Non-pigmented ciliary epithelial cell (primary cell): ENCODE results near the gene ETNK1.

Source experiments
- DNase-seq: peaks from one replicate; pipeline ENCODE4 v3.0.0-alpha.2; 2010; ENCODE audit warnings: low read depth

ETNK1 gene

DNA sequence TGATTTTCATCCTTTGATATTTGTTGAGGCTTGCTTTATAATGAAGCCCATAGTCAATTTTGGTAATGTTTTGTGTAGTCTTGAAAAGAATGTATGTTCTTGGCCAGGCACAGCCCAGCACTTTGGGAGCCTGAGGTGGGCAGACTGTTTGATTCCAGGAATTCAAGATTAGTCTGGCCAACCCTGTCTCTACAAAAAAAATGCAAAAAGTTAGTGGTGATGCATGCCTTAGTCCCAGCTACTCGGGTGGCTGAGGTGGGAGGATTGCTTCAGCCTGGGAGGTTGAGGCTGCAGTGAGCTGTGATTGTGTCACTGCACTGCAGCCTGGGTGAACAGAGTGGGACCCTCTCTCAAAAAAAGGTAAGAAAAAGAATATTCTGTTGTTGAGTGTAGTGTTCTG lies 10.8 kb downstream of the ETNK1 start:
- DNase-seq = no peak

DNA sequence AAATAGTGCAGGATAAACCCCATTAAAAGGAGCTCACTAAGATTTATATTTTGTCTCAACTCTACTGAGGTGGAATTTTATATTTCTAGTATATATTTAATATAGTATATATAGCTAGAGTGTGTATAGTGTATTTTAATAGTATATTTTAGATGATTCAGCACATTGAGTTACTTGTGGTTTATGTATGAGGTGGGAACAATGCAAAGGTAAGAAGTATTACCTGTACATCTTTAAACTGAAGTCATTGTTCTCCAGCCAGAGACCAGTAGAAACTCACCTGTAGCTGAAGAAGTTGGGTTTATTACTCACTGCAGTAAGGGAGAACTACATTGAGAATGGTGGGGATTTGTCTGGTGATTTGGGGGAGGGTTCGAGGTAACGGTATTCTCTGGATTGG lies 15.9 kb downstream of the ETNK1 start:
- no peak for DNase-seq

GRCh38 chr12:22641353-22642053 lies 16.5 kb downstream of the ETNK1 start:
- DNase-seq = no peak

DNA sequence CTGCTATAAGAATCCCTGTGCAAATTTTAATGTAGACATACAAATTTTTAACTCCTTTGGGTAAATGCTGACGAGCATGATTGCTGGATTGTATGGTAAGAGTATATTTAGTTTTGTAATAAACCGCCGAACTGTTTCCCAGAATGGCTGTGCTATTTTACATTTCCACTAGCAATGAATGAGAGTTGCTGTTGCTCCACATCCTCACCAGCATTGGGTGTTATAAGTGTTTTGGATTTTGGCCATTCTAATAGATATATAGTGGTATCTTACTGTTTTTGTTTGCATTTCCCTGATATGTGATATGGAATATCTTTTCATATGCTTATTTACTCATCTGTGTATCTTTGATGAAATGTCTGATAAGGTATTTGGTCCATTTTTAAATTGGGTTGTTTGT lies 23.7 kb downstream of the ETNK1 start:
- no peak for DNase-seq

GRCh38 chr12:22653075-22653474 lies 28.1 kb downstream of the ETNK1 start:
- no peak for DNase-seq

DNA sequence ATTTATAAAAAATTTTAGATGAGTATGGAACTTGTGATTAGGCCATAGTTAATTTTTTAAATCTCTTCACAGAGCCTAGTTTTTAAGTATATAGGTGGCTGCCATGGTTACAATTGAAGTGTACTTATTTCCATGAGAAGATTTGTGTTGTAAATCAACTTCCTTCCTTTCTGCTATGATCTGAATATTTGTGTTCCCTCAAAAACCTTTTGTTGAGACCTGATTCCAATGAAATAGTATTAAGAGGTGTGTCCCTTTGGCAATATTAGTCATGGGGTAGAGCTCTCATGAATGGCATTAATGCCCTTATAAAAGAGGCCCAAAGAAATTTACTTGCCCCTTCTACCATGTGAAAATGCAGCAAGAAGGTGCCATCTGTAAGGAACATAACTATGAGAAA lies 28.8 kb downstream of the ETNK1 start:
- DNase-seq = no peak

GRCh38 chr12:22656376-22656775 lies 31.4 kb downstream of the ETNK1 start:
- no peak for DNase-seq

DNA sequence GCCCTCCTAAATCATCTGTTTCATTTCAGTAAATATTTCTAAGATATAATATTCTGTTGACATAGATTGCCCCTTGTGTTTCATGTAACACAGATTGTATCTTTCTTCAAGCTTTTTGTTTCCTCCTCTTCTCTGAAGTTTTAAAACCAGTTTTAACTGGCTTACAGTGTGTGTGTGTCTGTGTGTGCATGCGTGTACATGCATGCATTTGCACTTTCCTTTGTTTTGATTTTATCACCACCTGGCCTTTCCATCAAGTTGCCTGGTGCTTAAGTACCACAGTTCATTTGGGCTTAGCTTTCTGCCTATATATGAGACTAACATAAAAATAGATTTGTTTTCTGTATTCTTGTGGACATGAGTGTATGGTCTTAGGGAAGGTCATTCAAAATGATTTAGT lies 31.9 kb downstream of the ETNK1 start:
- no peak for DNase-seq

DNA sequence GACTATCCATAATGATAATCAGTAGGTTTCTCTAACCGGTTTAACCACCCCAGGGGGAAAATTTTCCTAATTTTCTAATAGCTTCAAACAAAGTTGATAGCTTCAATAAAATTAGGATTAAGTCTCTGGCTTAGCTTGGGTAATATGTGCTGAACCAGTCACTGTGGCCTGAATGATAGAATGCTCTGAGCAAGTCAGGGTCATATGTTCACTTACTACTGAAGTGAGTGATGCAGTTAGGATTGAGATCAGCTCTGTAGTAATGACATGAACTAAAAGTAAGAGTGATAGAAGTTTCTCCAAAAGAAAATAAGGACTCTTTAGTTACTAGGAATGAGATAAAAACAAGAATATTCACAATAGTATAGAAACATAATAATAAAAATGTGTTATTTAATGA lies 32.6 kb downstream of the ETNK1 start:
- no peak for DNase-seq

GRCh38 chr12:22658214-22658613 lies 33.2 kb downstream of the ETNK1 start:
- DNase-seq = peak; percentile 63

DNA sequence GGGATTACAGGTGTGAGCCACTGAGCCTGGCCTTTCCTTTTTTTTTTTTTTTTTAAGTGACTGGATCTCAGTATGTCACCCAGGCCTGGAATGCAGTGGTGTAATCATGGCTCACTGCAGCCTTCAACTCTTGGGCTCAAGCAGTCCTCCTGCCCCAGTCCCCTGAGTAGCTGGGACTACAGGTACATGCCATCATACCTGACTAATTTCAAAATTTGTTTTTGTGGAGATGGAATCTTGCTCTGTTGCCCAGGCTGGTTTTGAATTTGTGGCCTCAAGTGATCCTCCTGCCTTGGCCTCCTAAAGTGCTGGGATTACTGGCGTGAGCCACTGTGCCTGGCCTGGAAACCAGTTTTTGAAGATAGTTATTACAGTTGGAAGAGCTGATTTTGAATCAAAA lies 37.4 kb downstream of the ETNK1 start:
- no peak for DNase-seq

DNA sequence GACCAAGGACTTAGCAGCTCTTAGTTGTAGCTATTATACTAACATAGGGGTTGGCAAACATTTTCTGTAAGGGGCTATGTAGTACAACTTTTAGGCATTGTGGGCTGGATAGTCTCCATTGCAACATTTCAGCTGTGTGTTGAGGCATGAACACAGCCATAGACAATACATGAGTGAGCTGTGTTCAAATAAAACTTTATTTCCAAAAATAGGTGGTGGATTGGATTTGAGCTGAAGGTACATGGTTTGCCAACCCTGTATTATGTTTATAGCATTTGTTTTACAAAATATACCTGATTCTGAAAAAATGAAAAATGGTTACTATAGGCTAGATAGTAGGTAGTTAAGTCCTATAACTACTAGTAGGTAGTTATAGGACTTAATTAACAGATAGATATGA lies 40.5 kb downstream of the ETNK1 start:
- no peak for DNase-seq

DNA sequence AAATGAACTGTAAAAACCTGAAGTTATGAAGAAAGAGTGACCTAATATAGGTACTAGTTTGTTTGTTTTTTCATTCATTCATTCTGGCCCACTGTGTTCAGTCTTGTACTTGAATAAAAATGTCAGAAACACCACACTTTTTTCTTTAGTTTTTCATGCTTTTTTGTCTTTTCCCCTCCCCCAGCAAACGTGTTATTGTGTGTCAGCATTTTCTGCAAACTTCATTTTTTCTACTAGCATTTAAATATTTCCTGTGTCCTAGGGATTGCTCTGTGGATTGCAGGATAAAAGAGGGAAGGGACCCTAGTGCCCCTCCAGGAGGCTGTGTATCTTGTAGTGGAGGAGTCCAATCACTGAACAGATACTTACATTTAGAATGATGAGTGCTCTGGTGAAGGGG lies 42.2 kb downstream of the ETNK1 start:
- no peak for DNase-seq

DNA sequence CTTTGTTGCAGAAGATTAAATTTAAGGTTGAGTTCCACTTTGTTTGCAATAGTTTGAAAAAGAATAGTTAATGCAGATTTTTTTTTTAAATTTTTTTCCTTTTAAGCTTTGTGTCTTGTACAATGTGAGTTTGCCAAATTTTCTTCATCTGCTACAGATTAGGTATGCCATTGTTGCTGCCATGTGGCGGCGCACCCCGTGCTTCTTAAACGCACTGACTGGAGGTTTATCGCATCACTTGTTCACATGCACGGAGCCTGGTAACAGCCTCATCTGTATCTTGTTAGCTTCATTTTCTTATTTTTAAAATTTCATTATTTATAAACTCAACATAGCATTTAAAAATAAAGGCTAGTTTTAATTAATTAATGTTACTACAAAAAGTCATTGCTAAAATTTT lies 43.5 kb downstream of the ETNK1 start:
- DNase-seq = no peak

DNA sequence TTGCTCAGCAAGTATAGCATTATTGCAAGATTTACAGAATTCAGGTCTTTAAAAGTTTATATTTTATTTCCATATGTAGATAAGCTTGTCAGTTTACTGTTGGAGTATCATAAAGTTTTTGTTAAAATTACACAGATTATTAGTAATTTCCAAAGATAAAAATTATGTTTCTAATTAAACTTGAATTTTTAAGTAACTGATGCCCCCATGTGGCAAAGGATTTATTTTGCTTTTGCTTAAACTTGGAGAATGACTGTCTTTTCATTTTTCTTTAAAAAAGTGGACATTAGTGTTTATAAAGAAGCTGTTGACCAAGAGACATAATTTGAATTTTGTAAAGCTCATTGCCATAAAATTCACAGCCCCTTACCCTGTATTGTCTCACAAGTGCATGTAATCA lies 45.8 kb downstream of the ETNK1 start:
- DNase-seq = no peak

GRCh38 chr12:22672951-22673350 lies 48.0 kb downstream of the ETNK1 start:
- peak; percentile 35 for DNase-seq

- DNase-seq = no peak
These were observed 53.0 kb downstream of the ETNK1 start for GRCh38 chr12:22677781-22678574.

- no peak for DNase-seq
These were observed 57.7 kb downstream of the ETNK1 start for GRCh38 chr12:22682663-22683062.

GRCh38 chr12:22683131-22683530 lies 58.2 kb downstream of the ETNK1 start:
- DNase-seq = no peak

DNA sequence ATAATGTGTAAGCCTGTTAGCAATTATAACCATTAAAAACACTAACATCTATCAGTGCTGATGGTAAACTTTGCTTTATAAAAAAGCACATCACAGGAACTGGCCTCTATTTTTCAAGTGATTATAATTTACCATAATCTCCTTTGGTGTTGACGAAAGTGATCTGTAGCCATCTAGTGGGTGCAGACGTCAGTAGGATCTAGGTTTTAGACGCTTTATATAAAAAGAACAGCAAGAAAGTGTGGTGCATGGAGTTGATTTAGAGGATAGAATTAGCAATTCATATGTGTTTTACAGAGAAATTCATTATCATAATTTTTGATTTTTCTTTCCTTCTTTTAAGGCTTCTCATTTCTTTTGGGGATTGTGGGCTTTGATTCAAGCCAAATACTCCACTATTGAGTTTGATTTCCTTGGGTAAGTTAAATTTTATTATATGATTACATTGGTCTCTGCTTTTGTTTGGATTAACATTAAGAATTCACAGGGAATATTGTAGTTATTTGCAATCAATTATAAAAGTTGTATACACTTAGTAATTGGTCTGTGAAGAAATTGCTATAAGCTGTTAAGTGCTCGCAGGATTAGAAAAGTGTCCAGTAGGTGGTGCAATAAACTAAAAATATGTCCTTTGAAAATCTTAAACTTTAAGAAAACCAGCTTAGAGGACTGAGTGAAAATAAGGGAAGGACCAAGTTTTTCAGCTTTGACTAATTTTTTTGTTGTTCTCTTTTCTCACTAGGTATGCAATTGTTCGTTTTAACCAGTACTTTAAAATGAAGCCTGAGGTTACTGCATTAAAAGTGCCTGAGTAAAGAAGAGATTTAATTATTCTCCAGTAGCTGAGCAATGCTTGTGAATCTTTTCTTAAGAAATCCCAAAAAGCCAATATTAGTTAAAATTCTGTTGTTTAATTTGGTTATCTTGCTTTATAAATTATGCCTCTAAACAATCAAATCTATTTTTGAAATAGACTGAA lies 59.5 kb downstream of the ETNK1 start:
- no peak for DNase-seq

GRCh38 chr12:22686193-22686592 lies 61.2 kb downstream of the ETNK1 start:
- DNase-seq = no peak

GRCh38 chr12:22687361-22688076 lies 62.5 kb downstream of the ETNK1 start:
- DNase-seq = peak; percentile 79
